H9 (cell line): ENCODE measurements around the gene C1QTNF6. TPM values are rescaled to one million over a fixed set of nuclear protein-coding genes. Genes with fewer than 3 reads are reported as not detected.

Source experiments
- DNase-seq: peaks from one replicate; pipeline ENCODE4 v3.0.0-alpha.2; 2017
- H2AFZ ChIP-seq: one replicate; pipeline ENCODE4 v1.6.1; 2013; ENCODE audit warnings: mild to moderate bottlenecking, low read length, control low read depth, moderate library complexity
- H2AK5ac ChIP-seq: 2 replicates; pipeline ENCODE4 v1.6.1; 2013; ENCODE audit warnings: low read length, control low read depth, mixed read lengths; ENCODE audit not compliant: insufficient read length
- H2BK120ac ChIP-seq: one replicate; pipeline ENCODE4 v1.6.1; 2013; ENCODE audit warnings: low read depth, mild to moderate bottlenecking, low read length, control low read depth, inconsistent platforms; ENCODE audit not compliant: poor library complexity, severe bottlenecking
- H2BK12ac ChIP-seq: 2 replicates; pipeline ENCODE4 v1.6.1; 2013; ENCODE audit warnings: low read length, control low read depth, mixed read lengths, low read depth; ENCODE audit not compliant: insufficient read length
- H2BK15ac ChIP-seq: 2 replicates; pipeline ENCODE4 v1.6.1; 2013; ENCODE audit warnings: low read depth, low read length, control low read depth
- H2BK20ac ChIP-seq: one replicate; pipeline ENCODE4 v1.6.1; 2013; ENCODE audit warnings: low read depth, mild to moderate bottlenecking, low read length, control low read depth, inconsistent platforms; ENCODE audit not compliant: poor library complexity, severe bottlenecking
- H2BK5ac ChIP-seq: 2 replicates; pipeline ENCODE4 v1.6.1; 2013; ENCODE audit warnings: low read length, control low read depth, mixed read lengths; ENCODE audit not compliant: insufficient read length
- H3K14ac ChIP-seq: 2 replicates; pipeline ENCODE4 v1.6.1; 2013; ENCODE audit warnings: low read length, control low read depth; ENCODE audit not compliant: insufficient read depth
- H3K18ac ChIP-seq: 2 replicates; pipeline ENCODE4 v1.6.1; 2013; ENCODE audit warnings: low read depth, mild to moderate bottlenecking, mixed read lengths, low read length, control low read depth; ENCODE audit not compliant: insufficient read length
- H3K23ac ChIP-seq: 2 replicates; pipeline ENCODE4 v1.6.1; 2013; ENCODE audit warnings: low read length, control low read depth, mixed read lengths, low read depth; ENCODE audit not compliant: insufficient read length
- H3K23me2 ChIP-seq: 2 replicates; pipeline ENCODE4 v1.6.1; 2013; ENCODE audit warnings: low read depth, mild to moderate bottlenecking, mixed read lengths, low read length, control low read depth; ENCODE audit not compliant: insufficient read length, poor library complexity, severe bottlenecking
- H3K27ac ChIP-seq: 2 replicates; pipeline ENCODE4 v1.5.1; 2013; ENCODE audit warnings: low read length, control low read depth, mixed read lengths, low read depth; ENCODE audit not compliant: insufficient read length
- H3K27me3 ChIP-seq: 2 replicates; pipeline ENCODE4 v1.6.1; 2013; ENCODE audit warnings: low read length, control low read depth, inconsistent platforms; ENCODE audit not compliant: insufficient read depth
- H3K4ac ChIP-seq: 2 replicates; pipeline ENCODE4 v1.6.1; 2013; ENCODE audit warnings: low read depth, mild to moderate bottlenecking, control low read depth, inconsistent platforms, low read length, moderate library complexity
- H3K4me1 ChIP-seq: 2 replicates; pipeline ENCODE4 v1.6.1; 2013; ENCODE audit warnings: low read length, control low read depth, inconsistent platforms; ENCODE audit not compliant: insufficient read depth
- H3K4me2 ChIP-seq: 2 replicates; pipeline ENCODE4 v1.6.1; 2013; ENCODE audit warnings: low read length, control low read depth, mixed read lengths; ENCODE audit not compliant: insufficient read length, insufficient read depth
- H3K56ac ChIP-seq: 2 replicates; pipeline ENCODE4 v1.6.1; 2013; ENCODE audit warnings: low read depth, mild to moderate bottlenecking, mixed read lengths, low read length, control low read depth; ENCODE audit not compliant: insufficient read length
- H3K79me1 ChIP-seq: 2 replicates; pipeline ENCODE4 v1.6.1; 2013; ENCODE audit warnings: low read depth, mild to moderate bottlenecking, moderate library complexity, low read length, control low read depth, inconsistent platforms; ENCODE audit not compliant: insufficient read depth, poor library complexity, severe bottlenecking
- H3K79me2 ChIP-seq: 2 replicates; pipeline ENCODE4 v1.6.1; 2013; ENCODE audit warnings: low read length, control low read depth, inconsistent platforms; ENCODE audit not compliant: insufficient read depth
- H3K9ac ChIP-seq: 2 replicates; pipeline ENCODE4 v1.6.1; 2013; ENCODE audit warnings: low read length, control low read depth, mixed read lengths; ENCODE audit not compliant: insufficient read length; ENCODE audit errors: extremely low read depth
- H3K9me3 ChIP-seq: one replicate; pipeline ENCODE4 v1.6.1; 2013; ENCODE audit warnings: low read depth, low read length, inconsistent platforms; ENCODE audit not compliant: control insufficient read depth
- H3T11ph ChIP-seq: one replicate; pipeline ENCODE4 v1.6.1; 2013; ENCODE audit warnings: mild to moderate bottlenecking, low read length, control low read depth, inconsistent platforms
- H4K20me1 ChIP-seq: one replicate; pipeline ENCODE4 v1.6.1; 2013; ENCODE audit not compliant: control insufficient read depth, insufficient read length, insufficient read depth
- H4K5ac ChIP-seq: 2 replicates; pipeline ENCODE4 v1.6.1; 2013; ENCODE audit warnings: low read depth, mild to moderate bottlenecking, mixed read lengths, low read length, control low read depth; ENCODE audit not compliant: insufficient read length
- H4K8ac ChIP-seq: replicated peaks from 2 replicates; pipeline ENCODE4 v1.6.1; 2013; ENCODE audit warnings: low read length, control low read depth, mixed read lengths, low read depth; ENCODE audit not compliant: insufficient read length
- H4K91ac ChIP-seq: 2 replicates; pipeline ENCODE4 v1.6.1; 2013; ENCODE audit warnings: low read depth, mild to moderate bottlenecking, moderate library complexity, mixed read lengths, low read length, control low read depth; ENCODE audit not compliant: insufficient read length
- H3K27ac Mint-ChIP-seq, 3 experiments: 2 replicates in 2 of 3; 3 replicates in 1 of 3; pipeline ENCODE4 v1.8.0; 2020 to 2021; ENCODE audit warnings: mixed read lengths in 3 of 3, mild to moderate bottlenecking in 1 of 3, moderate library complexity in 1 of 3
- H3K27me3 Mint-ChIP-seq: 2 replicates; pipeline ENCODE4 v1.8.0; 2021; ENCODE audit warnings: low read depth, mild to moderate bottlenecking, moderate library complexity, mixed read lengths
- H3K36me3 Mint-ChIP-seq, 3 experiments: 2 replicates in 2 of 3; 3 replicates in 1 of 3; pipeline ENCODE4 v1.8.0; 2020 to 2021; ENCODE audit warnings: low read depth in 3 of 3, mixed read lengths in 3 of 3; ENCODE audit not compliant: insufficient read depth in 1 of 3
- H3K4me1 Mint-ChIP-seq, 2 experiments: 2 replicates each; pipeline ENCODE4 v1.8.0; 2020; ENCODE audit warnings: mixed read lengths in 2 of 2
- H3K4me3 Mint-ChIP-seq, 2 experiments: 2 replicates in 1 of 2; 3 replicates in 1 of 2; pipeline ENCODE4 v1.8.0; 2020 to 2021; ENCODE audit warnings: mild to moderate bottlenecking in 2 of 2, mixed read lengths in 2 of 2, moderate library complexity in 1 of 2
- H3K9me3 Mint-ChIP-seq, 2 experiments: 2 replicates in 1 of 2; 3 replicates in 1 of 2; pipeline ENCODE4 v1.8.0; 2020; ENCODE audit warnings: mild to moderate bottlenecking in 2 of 2, mixed read lengths in 2 of 2, moderate library complexity in 1 of 2
- CTCF ChIP-seq: fragments of 200-600 bp; sonication (generic); conservative IDR thresholded peaks from 3 replicates; pipeline ENCODE4 v1.8.0; 2021; ENCODE audit warnings: antibody characterized with exemption, mild to moderate bottlenecking
- WGBS: extraction: QIAGEN DNeasy Blood & Tissue Kit; methylation state at CpG from one replicate; pipeline ENCODE4 v1.1.7; 2013; ENCODE audit warnings: missing lambda C conversion rate, low lambda C conversion rate, mixed read lengths; ENCODE audit not compliant: insufficient read length; ENCODE audit errors: extremely low coverage; 5-methylcytosine and 5-hydroxymethylcytosine counted together
- total RNA-seq: library from RNA; stranded (reverse); gene quantifications from 2 replicates; pipeline ENCODE4 v1.2.1, GENCODE V29; 2021

C1QTNF6 gene
- total RNA-seq, 1 experiment from 2014 or later: 5.0 TPM

DNA sequence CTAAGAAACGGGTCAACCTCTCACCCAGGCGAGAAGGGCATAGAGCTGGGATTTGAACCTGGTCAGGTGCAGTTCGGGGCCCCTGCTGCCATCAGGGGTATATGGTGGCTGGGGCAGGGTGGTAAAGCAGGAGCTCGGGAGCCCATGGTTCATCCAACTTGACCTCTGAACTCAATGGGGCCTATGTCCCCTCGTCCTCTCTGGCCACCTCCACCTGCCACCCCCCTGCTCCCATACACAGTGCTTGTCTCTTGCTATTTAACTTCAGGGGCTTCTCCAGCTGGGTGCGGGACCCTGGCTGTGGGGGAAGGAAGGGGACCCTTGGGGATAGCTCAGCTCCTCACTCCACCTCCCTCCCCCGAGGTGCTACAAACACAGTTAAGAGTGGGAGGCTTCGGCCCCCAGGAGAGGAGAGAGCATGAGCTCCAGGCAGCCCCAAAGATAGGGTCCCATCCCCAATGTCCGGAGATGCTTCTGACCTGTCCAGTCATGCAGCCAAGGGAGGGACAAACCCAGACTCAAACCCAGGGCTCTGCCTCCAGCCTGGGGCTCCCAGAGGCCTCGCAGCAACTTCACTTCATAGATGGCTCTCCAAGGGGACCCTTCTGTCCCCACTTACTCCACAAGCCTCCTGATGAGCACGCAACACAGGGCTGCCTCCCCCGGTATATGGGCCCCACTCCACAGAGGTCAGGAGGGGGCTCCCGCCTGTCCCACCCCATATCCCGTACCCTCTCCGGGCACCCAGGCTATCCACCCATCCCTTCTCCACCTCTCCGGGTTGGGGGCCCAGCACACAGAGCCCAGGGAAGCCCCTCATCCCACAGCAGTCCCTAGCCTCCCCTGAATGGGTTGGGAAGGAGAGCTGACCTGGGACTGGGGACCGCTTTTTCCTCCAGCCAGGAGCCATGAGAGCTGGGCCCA, 39.0 kb downstream of the C1QTNF6 start:
- Histone ChIP-seq H4K91ac (no peak overlapping the region), H3K9me3 (no peaks in the 10 kb centered on the region), H2AK5ac (no peak overlapping the region), H2BK15ac (no peak overlapping the region), H3K23me2 (no peaks in the 10 kb centered on the region), H4K20me1 (no peaks in the 10 kb centered on the region), H3T11ph (no peak overlapping the region), H4K5ac (no peak overlapping the region), H2BK120ac (no peak overlapping the region), H3K9ac (no peak overlapping the region), H3K4me2 (no peak overlapping the region), H3K27ac (no peak overlapping the region), H3K4ac (no peak overlapping the region), H4K8ac (no peak overlapping the region), H3K18ac (no peak overlapping the region), H3K4me1 (no peaks in the 10 kb centered on the region; the same call in 1 of the 2 replicates), H2BK20ac (no peak overlapping the region), H3K14ac (no peak overlapping the region; the same call in 1 of the 2 replicates), H2BK12ac (no peak overlapping the region), H3K56ac (no peak overlapping the region), H3K79me1 (no peaks in the 10 kb centered on the region), H2AFZ (no peak overlapping the region), H3K23ac (no peak overlapping the region), H2BK5ac (no peak overlapping the region), H3K27me3 (no peaks in the 10 kb centered on the region), H3K79me2 (no peaks in the 10 kb centered on the region)
- no CpG with 5 or more reads among the region's 17 CpGs for WGBS
- Mint-ChIP-seq H3K36me3 (peaks cover 0 to 7% (median 0%) of the 10 kb centered on the region in 3 experiments; a peak in 3 of 7 replicates), H3K4me1 (peaks cover 6 to 23% of the 10 kb centered on the region in 2 experiments), H3K4me3 (no peak overlapping the region), H3K9me3 (peaks cover 0 to 16% of the 10 kb centered on the region in 2 experiments; a peak in 2 of 5 replicates), H3K27ac (0 out of 7 replicates have a peak overlapping the region, but pooled peaks of 1 of the 3 experiments have one; percentile 22), H3K27me3 (peaks cover 31% of the 10 kb centered on the region)
- TF ChIP-seq CTCF: no peak
- DNase-seq: no peak
